Brain microvascular endothelial cell (primary cell): ENCODE results near the gene PDGFD.
A peak's percentile ranks its signal among the peaks of the same experiment; 100 is the strongest.

Source experiments
- DNase-seq: peaks from one replicate; pipeline ENCODE4 v3.0.0-alpha.2; 2020
- H3K27ac ChIP-seq: fragments of 250-450 bp; sonication (Bioruptor Pico); 2 replicates; pipeline ENCODE4 v1.5.1; 2020; ENCODE audit warnings: mild to moderate bottlenecking, moderate library complexity
- H3K27me3 ChIP-seq: fragments of 250-450 bp; sonication (Bioruptor Pico); replicated peaks from 2 replicates; pipeline ENCODE4 v1.5.1; 2020; ENCODE audit warnings: mild to moderate bottlenecking
- H3K36me3 ChIP-seq: fragments of 250-450 bp; sonication (Bioruptor Pico); replicated peaks from 2 replicates; pipeline ENCODE4 v1.5.1; 2020; ENCODE audit warnings: mild to moderate bottlenecking
- H3K4me3 ChIP-seq: 2 replicates; pipeline ENCODE4 v1.5.1; 2011; ENCODE audit warnings: low read depth, mild to moderate bottlenecking, control low read depth, low read length, moderate library complexity
- CTCF ChIP-seq: IDR thresholded peaks from 2 replicates; pipeline ENCODE4 v1.5.1; 2011; ENCODE audit warnings: low read depth, mild to moderate bottlenecking, moderate library complexity, low read length, control low read depth, inconsistent platforms; ENCODE audit errors: missing control alignments
- in situ Hi-C: cut with HindIII; loops from 2 replicates; pipeline ENCODE4 v1.10.0; 2017; ENCODE audit warnings: low sequenced_read_pairs, low pct_ligation_motif_present

PDGFD gene

DNA sequence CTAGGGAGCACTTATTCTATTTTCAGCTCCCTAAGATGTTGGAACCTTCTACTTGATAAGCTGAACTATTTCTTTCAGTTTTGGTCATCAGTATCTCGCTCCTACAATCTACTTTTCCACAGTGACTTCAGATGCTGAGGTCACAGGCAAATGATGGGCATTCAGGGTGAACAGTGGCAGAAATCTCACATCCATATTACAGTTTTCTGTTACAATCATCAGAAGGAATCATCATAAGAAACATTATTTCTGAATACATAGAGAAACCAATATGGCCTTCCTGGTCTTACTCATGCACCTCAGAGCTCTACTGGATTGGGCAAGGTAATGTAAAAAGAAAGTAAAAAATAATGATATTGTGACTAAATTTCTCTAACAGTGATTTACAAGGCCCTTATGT is 166.9 kb downstream of the PDGFD start:
- no peak overlapping the region for H3K27ac ChIP-seq
- TF ChIP-seq CTCF, result no peak
- DNase-seq, result no peak
- H3K36me3 ChIP-seq, result no peaks in the 10 kb centered on the region
- H3K27me3 ChIP-seq, result no peaks in the 10 kb centered on the region
- no peak overlapping the region for H3K4me3 ChIP-seq
- in situ Hi-C loops, result no loop called here

DNA sequence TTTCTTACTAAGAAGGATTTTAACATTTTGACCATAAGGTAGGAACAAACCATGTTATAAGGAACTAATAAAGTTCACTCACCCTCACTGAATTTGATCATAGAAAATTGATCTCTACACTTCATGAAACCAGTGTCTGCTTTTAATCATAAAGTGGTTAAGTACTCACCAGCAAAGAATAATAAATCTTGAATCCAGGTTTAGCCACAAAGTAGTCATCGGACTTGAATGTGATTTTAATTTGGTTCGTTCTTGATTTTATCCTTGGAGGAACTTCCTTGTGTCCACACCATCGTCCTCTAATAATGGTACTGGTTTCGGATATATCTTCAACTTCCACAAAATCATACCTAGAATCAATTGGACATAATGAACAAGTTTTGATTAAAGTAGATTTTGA is 168.1 kb downstream of the PDGFD start:
- Histone ChIP-seq H3K4me3 (no peak overlapping the region), H3K36me3 (no peaks in the 10 kb centered on the region)
- no peak for TF ChIP-seq CTCF

DNA sequence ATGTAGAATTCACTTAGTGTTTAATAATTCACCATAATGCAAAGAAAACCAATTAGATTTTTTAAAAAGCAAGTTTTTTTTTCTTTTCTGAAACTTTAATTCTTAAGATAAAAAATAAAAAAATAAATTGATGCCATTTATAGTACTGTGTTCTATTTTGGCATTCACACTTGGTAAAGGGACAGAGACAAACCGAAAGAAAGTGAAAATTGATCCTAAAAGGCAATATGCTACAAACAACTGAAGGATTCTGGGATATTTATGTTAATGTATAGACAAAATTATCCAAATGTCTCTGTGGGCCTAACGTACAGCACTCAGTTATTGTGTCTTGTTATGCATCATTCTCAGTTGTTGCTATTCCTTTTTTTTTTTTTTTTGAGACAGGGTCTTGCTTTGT is 169.4 kb downstream of the PDGFD start:
- in situ Hi-C loops, result no loop called here

More for the DNA sequence above, 168.1 kb downstream of the PDGFD start:
- in situ Hi-C loops, result no loop called here
- DNase-seq, result no peak
- Histone ChIP-seq H3K27ac (no peak overlapping the region), H3K27me3 (no peaks in the 10 kb centered on the region)

DNA sequence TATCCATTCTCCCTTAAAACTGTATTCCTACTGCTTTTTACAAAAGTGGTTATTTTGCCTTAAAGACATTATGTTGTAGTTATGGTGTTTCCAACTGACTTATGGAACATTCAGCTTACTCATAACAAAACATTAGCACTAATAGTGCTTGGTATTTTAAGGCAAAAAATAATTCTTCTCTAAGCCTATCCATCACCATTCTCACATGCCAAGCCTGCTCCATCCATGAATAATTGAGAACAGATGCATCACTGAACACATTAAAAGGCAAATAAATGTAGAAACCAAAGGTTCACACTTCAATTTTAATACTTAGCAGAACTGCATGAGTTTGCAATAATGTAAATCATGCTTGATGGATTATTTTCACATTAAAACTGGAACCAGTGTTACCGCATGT is 169.9 kb downstream of the PDGFD start:
- Histone ChIP-seq H3K27me3 (no peaks in the 10 kb centered on the region), H3K4me3 (no peak overlapping the region), H3K36me3 (no peaks in the 10 kb centered on the region), H3K27ac (no peak overlapping the region)
- DNase-seq, result no peak
- in situ Hi-C loops, result no loop called here
- no peak for TF ChIP-seq CTCF

More for the DNA sequence above, 169.4 kb downstream of the PDGFD start:
- Histone ChIP-seq H3K27me3 (no peaks in the 10 kb centered on the region), H3K27ac (no peak overlapping the region), H3K4me3 (no peak overlapping the region), H3K36me3 (no peaks in the 10 kb centered on the region)
- DNase-seq, result no peak
- TF ChIP-seq CTCF, result no peak

DNA sequence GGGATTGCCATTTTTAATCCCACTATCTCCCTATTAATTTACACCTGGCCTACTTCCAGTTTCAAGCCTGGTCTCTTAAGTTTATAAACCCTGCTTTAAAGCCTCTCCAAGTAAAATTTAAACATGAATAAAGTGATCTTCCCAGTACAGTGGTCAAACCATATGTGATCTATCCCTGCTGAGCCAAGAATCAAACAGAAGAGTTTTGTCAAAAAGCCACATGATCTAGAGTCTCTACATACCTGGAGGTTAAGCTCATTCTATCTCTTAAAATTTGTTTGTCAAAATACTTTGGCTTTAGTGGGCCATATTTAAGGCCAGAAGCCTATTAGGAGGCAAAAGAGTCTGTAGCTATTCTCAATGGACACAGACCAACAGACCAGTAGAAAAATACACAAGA is 170.4 kb downstream of the PDGFD start:
- H3K27ac ChIP-seq, result no peak overlapping the region
- DNase-seq, result no peak
- H3K27me3 ChIP-seq, result no peaks in the 10 kb centered on the region
- in situ Hi-C loops, result no loop called here
- no peak for TF ChIP-seq CTCF
- H3K36me3 ChIP-seq, result no peaks in the 10 kb centered on the region
- no peak overlapping the region for H3K4me3 ChIP-seq

DNA sequence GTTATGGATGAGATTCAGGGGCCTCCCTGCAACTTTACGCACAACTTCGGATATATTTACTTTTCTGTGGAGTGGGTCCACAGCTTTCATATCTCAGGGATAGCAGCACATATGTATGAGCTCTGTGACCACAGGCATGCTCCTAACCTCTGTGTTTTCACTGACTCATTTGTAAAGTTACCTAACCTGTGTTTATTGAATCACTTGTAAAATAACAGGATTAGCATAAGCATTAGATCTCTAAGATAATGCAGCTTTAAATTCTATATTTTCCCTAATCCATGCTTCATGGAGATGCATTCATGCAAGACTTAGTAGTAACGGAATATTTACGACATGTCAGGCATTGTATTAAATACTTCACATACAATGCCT is 175.4 kb downstream of the PDGFD start:
- no peaks in the 10 kb centered on the region for H3K36me3 ChIP-seq
- TF ChIP-seq CTCF, result no peak
- no peak overlapping the region for H3K27ac ChIP-seq
- H3K4me3 ChIP-seq, result no peak overlapping the region
- peak; percentile 60 for DNase-seq
- no peaks in the 10 kb centered on the region for H3K27me3 ChIP-seq
- in situ Hi-C loops, result no loop called here
